HG02938 (cell line): ENCODE measurements around the gene SPACA6.

Experiments
- ATAC-seq: cut with Tn5 transposase; IDR thresholded peaks from one replicate; pipeline ENCODE4 v1.9.1; 2021; ENCODE audit warnings: mild to moderate bottlenecking, moderate library complexity; ENCODE audit not compliant: unreplicated experiment

SPACA6 gene

DNA sequence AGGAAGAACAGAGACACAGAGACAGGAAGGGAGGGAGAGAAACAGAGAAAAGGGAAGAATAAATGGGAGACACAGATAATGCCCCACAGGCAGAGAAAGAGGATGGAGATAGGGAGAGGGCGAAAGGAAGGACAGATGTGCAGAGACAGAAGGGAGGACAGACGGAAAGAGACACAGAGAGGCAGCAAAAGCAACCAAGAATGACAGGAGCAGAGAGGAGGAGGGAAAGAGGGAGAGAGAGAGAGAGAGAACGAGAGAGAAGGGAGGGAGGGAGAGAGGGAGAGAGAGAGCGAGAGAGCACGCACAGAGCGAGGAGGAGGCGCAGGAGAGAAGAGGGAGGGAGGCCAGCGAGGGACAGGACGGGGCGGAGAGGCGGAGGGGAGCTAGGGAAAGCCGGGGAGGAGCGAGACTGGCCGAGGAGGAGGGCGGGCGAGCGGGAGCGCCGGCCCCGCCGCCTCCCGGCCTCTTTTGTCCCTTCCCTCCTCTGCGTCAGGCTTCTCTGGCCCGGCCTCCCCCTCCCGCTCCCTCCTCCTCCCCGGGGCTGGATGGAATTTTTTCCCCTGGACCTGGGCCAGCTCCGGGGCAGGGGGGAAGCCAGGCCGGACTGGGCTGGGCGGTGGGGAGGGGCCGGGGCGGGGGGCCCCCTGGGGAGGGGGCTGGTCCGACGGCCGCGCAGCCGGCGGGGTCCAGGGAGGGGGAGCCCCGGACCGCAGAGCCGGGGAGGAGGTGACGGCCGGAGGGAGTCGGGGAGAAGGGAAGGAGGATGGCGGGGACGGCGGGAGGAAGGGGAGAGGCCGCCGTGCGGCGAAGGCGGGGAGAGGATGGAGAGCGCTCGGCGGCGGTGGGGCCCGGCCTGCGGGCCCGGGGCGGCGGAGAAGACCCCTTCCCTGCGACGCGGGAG, 4.2 kb upstream of the SPACA6 start:
- ATAC-seq: no peak

GRCh38 chr19:51689751-51690453, 3.2 kb upstream of the SPACA6 start:
- no peak for ATAC-seq

- ATAC-seq: no peak
These were observed 2.6 kb upstream of the SPACA6 start for GRCh38 chr19:51690454-51691073.

- no peak for ATAC-seq
These were observed 2.0 kb upstream of the SPACA6 start for GRCh38 chr19:51691074-51691583.

- ATAC-seq: no peak
These were observed 1.3 kb upstream of the SPACA6 start for GRCh38 chr19:51691584-51692428.

- ATAC-seq: no peak
These were observed 662 bp upstream of the SPACA6 start for GRCh38 chr19:51692468-51692867.

DNA sequence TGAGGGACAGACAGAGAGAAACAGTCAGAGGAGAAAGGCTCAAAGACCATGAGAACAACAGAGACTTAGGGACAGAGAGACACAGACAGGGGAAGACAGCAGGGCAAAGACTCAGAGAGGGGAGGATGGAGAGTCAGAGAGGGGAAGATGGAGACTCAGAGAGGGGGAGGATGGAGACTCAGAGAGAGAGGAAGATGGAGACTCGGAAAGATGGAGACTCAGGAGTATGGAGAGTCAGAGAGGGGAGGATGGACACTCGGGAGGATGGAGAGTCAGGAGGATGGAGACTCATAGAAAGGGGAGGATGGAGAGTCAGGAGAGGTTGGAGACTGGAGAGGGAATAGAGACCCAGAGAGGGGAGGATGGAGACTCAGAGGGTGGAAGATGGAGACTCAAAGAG, 689 bp downstream of the SPACA6 start:
- ATAC-seq: no peak

- ATAC-seq: no peak
These were observed 1.4 kb downstream of the SPACA6 start for GRCh38 chr19:51694318-51695085.

DNA sequence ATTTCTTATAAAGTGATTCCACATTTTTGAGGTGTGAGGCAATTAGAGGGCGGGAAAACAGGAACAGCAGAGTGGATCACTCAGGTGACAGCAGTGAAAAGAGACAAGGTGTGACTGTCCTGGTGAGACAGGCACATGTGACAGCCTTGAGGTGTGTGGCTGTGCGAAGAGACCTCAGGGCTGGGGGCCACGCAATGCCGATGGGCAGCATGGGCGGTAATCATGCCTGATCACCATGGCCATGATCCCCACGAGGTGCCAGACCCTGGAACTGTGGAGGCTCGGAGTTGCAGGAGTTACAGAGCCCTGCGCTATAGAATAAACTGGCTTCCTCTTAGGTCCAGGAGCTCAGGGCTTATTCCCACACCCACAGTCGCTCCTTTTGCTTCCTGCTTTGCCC, 2.0 kb downstream of the SPACA6 start:
- no peak for ATAC-seq

GRCh38 chr19:51695702-51696315, 2.7 kb downstream of the SPACA6 start:
- no peak for ATAC-seq

- ATAC-seq: no peak
These were observed 3.5 kb downstream of the SPACA6 start for GRCh38 chr19:51696606-51697005.

DNA sequence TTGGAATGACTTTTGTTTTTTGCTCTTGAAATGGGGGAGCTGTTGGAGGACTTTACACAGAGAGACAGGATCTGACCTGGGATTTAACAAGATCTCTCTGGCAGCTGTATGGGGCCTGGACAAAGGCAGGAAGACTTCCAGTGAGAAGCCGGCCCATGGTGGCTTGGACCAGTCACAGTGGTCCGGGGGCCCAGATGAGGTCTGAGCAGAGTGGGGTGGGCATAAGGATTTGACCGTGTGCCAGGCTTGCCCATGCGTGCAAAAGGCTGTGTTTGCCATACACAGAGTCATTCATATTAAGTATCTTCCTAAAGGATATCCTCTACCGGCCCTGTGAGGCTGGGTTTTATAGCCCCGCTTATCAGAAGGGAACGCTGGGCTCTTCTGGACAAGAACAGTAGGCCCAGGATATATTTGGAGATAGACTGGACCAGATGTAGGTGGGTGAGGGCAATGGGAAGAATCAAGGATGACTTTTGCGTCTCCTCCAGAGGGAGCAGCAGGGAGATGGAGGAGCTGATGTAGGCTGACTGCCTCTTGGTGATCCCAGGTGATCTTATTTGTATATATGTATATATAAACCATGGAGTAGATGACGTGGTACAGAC, 4.1 kb downstream of the SPACA6 start:
- no peak for ATAC-seq

DNA sequence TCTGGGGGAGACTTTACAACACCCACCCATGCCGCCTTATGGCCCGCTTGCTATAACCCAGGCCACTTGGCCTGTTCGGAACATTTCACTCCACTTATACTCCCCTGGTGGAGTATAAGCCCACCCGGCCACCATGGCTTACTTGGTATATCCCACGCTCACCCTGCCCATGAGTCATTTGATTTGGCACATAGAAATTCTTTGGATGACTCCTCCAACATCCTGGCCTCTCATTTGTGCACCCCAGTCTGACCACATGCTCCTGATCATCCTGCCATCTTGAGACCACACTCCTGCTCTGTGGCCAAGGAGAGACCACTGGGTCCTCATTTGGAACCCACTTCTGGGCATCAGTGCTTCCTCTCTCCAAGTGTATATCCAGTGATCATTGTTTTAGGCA, 5.2 kb downstream of the SPACA6 start:
- ATAC-seq: no peak

- ATAC-seq: no peak
These were observed 6.0 kb downstream of the SPACA6 start for GRCh38 chr19:51699170-51699569.

DNA sequence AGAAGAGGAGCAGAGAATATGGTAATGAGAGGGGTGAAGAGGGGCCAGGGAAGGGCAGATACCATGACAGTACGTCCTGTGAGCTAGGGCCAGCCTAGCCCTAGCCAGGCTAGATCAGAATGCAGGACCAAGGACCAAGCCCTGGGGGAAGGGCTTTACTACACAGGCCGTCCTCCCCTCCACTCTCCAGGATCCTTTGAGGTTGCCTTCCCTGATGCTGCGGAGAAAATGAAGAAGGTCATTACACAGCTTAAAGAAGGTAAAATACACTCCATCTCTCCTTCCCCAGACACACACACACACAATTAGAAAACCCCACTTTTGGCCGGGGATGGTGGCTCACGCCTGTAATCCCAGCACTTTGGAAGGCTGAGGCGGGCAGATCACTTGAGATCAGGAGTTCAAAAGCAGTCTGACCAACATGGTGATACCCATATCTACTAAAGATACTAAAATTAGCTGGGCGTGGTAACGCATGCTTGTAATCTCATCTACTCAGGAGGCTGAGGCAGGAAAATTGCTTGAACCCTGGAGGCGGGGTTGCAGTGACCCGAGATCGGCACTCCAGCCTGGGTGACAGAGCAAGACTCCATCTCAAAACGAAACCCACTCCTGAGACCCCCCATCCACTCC, 8.5 kb downstream of the SPACA6 start:
- no peak for ATAC-seq

DNA sequence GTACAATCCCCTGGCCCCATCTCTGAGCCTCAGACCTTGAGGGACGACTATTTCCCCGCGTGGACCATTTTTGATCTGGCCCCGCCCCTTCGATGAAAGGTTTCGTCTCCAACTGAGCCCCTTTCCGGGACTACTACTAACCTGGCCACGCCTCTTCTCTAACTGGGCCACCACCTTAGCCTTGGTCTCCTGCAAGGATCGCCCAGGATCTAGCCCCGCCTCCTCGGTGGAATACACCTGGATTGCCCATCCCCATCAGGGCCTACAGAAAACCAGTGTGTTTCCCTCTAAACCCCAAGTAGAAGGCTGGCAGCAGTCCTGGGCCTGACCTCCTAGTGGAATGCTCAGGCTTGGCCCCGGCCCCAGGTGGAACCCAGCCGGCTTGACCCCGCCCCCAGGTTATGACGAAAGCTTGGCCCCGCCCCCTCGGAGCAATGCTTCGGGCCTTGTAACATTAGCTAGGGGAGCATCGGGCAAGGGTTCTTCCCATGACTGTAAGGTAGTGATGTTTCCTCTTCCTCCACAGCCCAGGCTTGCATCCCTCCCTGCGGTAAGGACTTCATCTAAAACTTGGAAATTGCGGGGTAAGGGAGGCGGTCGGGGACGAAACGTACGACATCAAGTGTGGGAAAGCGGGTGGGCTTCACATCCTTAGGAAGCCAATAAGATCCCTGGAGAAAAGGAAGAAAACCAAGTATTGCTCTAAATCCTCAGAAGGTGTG, 9.1 kb downstream of the SPACA6 start:
- no peak for ATAC-seq

DNA sequence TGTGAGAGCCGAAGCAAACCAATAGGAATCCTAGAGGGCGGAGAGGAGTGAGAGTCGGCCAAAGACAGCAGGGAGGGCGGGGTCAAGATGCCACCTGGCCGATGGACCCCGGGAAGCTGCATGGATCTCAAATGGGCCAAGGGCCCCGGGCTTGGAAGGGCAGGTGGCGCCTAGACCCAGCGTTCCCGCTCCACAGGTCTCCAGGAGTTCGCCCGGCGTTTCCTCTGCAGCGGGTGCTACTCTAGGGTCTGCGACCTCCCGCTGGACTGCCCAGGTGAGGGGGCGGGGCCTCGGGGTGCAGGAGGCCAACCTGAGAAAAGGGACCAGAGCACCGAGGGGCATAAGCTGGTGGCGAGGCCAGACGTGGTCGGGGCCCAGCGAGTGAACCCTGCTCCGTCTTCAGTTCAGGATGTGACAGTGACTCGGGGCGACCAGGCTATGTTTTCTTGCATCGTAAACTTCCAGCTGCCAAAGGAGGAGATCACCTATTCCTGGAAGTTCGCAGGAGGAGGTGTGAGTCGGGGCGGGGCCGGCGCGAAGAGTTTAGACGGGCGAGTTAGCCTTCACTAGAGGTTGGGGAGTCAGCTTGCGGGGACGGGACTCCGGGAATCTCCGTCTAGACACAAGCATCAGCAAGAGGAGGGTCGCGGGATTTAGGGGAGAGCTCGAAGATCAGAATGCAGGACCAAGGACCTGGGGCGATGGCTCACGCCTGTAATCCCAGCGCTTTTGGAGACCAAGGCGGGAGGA, 9.9 kb downstream of the SPACA6 start:
- ATAC-seq: no peak
